ENCODE results near the gene RARB. TPM values are rescaled to one million over a fixed set of nuclear protein-coding genes. Genes with fewer than 3 reads are reported as not detected.

RARB gene
- total and polyA plus RNA-seq, 2 experiments from 2014 or later, result 0.14 to 0.42 TPM

GRCh38 chr3:25534007-25534406 is 105.9 kb downstream of the RARB start:
- Histone ChIP-seq H4K20me1 (replicated peaks; ENCODE audit: insufficient read depth) (no peaks in the 10 kb centered on the region), H3F3A (replicated peaks; ENCODE audit: low read depth) (no peaks in the 10 kb centered on the region), H3K9me2 (ENCODE audit: insufficient read depth) (no peaks in the 10 kb centered on the region; the same call in 1 of the 2 replicates), H3K4me3 (no peak overlapping the region), H3K27me3 (ENCODE audit: insufficient read depth) (no peaks in the 10 kb centered on the region), H3K36me3 (ENCODE audit: insufficient read depth) (no peaks in the 10 kb centered on the region), H3K79me2 (replicated peaks; ENCODE audit: insufficient read depth) (no peaks in the 10 kb centered on the region), H2AFZ (no peak overlapping the region), H3K27ac (ENCODE audit: low read depth) (no peak overlapping the region), H3K4me1 (ENCODE audit: insufficient read depth) (no peaks in the 10 kb centered on the region), H3K4me2 (no peak overlapping the region)
- H3K4me3 Mint-ChIP-seq, result no peak overlapping the region
- DNase-seq (ENCODE audit: low spot score) (no peak), ATAC-seq (no peak)
- H3K4me1 Mint-ChIP-seq, result no peaks in the 10 kb centered on the region
- H3K9me3 Mint-ChIP-seq, result peaks cover 13% of the 10 kb centered on the region; the same call in 2 of the 3 replicates
- no peak for TF ChIP-seq EZH2phosphoT487 (IDR thresholded peaks at IDR 0.05; ENCODE audit: unreplicated experiment)
- no peak for TF ChIP-seq REST (IDR thresholded peaks at IDR 0.05; ENCODE audit: unreplicated experiment)
- TF ChIP-seq STAT1 (IDR thresholded peaks at IDR 0.05; ENCODE audit: unreplicated experiment), result no peak
- no peak for TF ChIP-seq ZNF462 (CRISPR knock-in tag; IDR thresholded peaks at IDR 0.05)
- no peak for TF ChIP-seq JUNB (IDR thresholded peaks at IDR 0.05; ENCODE audit: unreplicated experiment)
- TF ChIP-seq EZH2 (IDR thresholded peaks at IDR 0.05; ENCODE audit: low read depth, unreplicated experiment), result no peak
- no peak for TF ChIP-seq CREB1 (CRISPR knock-in tag; IDR thresholded peaks at IDR 0.05; ENCODE audit: low read depth)
- no peak for TF ChIP-seq ETS1 (IDR thresholded peaks at IDR 0.05)
- TF ChIP-seq NANOG (IDR thresholded peaks at IDR 0.05; ENCODE audit: borderline replicate concordance), result no peak
- TF ChIP-seq CTCF (conservative IDR thresholded peaks at IDR 0.05; ENCODE audit: low read depth in 2 of 2), result no peak
- no peak for TF ChIP-seq ZNF331 (CRISPR knock-in tag; IDR thresholded peaks at IDR 0.05; ENCODE audit: low read depth)
- no peak for TF ChIP-seq ZNF114 (CRISPR knock-in tag; IDR thresholded peaks at IDR 0.05)
- TF ChIP-seq POLR2AphosphoS5 (IDR thresholded peaks at IDR 0.05; ENCODE audit: low read depth), result no peak
- H3K27me3 Mint-ChIP-seq (ENCODE audit: insufficient read depth, low read depth, poor library complexity), result no peaks in the 10 kb centered on the region
- H3K27ac Mint-ChIP-seq, result no peak overlapping the region
- 0 out of 3 replicates have a peak, but pooled peaks cover 2% of the 10 kb centered on the region for H3K36me3 Mint-ChIP-seq (ENCODE audit: low read depth)

Data from GM23338 (cell line).